Testis (tissue), 3 donors: ENCODE data around the gene PRDM10. TPM values are rescaled to one million over a fixed set of nuclear protein-coding genes. Genes with fewer than 3 reads are reported as not detected.

Experiments
- DNase-seq: peaks from one replicate; pipeline ENCODE4 v3.0.0-alpha.2; 2019
- H3K27ac ChIP-seq, 2 donors: fragments of 200-600 bp; sonication (generic); one replicate each; pipeline ENCODE4 v1.5.1; 2019
- H3K27me3 ChIP-seq: fragments of 200-600 bp; sonication (generic); one replicate; pipeline ENCODE4 v1.5.1; 2019
- H3K36me3 ChIP-seq: fragments of 200-600 bp; sonication (generic); one replicate; pipeline ENCODE4 v1.5.1; 2017; ENCODE audit warnings: low read depth; ENCODE audit errors: missing control alignments
- H3K4me1 ChIP-seq: fragments of 200-600 bp; sonication (generic); one replicate; pipeline ENCODE4 v1.5.1; 2019
- H3K4me3 ChIP-seq, 2 donors: fragments of 200-600 bp; sonication (generic); one replicate each; pipeline ENCODE4 v1.5.1; 2017 to 2019
- H3K9me3 ChIP-seq: fragments of 200-600 bp; sonication (generic); one replicate; pipeline ENCODE4 v1.5.1; 2017
- POLR2A ChIP-seq: fragments of 450-650 bp; IDR thresholded peaks from one replicate; pipeline ENCODE4 v1.6.1; 2017; ENCODE audit warnings: antibody characterized with exemption, mild to moderate bottlenecking, moderate library complexity
- WGBS, 2 donors: methylation state at CpG; one replicate each; pipeline ENCODE4 v1.1.5; 2018; 5-methylcytosine and 5-hydroxymethylcytosine counted together
- intact Hi-C: fragments of 100-400 bp; cut with DNase I; formaldehyde crosslinking; loops from one replicate; pipeline ENCODE4 v1.15.1; 2023; ENCODE audit warnings: low total_unique reads
- polyA plus RNA-seq: library from polyadenylated mRNA; stranded (reverse); fragments of 350-450 nt; fragmentation: Illumina TruSeq; extraction: RNeasy Lipid Tissue Mini Kit (QIAGEN cat#74804); gene quantifications from one replicate; pipeline ENCODE4 v1.2.3, GENCODE V29; 2014; ENCODE audit warnings: low read depth, low replicate concordance; ENCODE audit not compliant: insufficient read depth
- total RNA-seq, 2 donors: library from RNA; depleted of rRNA; stranded (reverse); fragments of >200 nt; gene quantifications; one replicate each; pipeline ENCODE4 v1.2.3, GENCODE V29; 2016
- TF ChIP-seq, protein P1 (sequence below), 3 experiments: fragments of 450-650 bp in 2 of 3; fragments of 200-600 bp in 1 of 3; sonication (generic) in 1 of 3; IDR thresholded peaks; one replicate each; pipeline ENCODE4 v1.5.1; 2016 to 2019; ENCODE audit warnings: antibody characterized with exemption in 3 of 3, mild to moderate bottlenecking in 2 of 3, moderate library complexity in 1 of 3

Gene PRDM10
- total and polyA plus RNA-seq, 3 donors from 2014 or later: 4.9 to 14.7 (median 9.2) TPM

DNA sequence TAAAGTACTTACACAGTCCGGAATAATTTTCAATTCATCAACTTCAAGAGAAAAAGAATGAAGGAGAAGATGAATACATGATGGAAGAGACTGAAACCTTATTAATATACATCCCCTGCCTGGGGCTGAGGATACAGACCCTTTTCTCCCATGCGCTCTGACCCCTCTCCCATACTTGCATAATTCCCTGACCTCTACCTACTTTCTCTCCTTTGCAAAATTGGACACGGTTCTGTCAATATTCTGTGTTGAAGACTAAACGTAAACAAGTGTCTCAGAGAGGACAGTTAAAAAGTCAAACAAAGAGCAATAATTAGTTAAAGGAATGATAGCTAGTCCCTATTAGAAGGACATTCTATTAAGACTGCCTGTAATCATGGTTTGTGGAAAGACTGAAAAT, 7.5 kb downstream of the PRDM10 start:
- Histone ChIP-seq H3K27ac (no peak overlapping the region), H3K36me3 (no peaks in the 10 kb centered on the region), H3K9me3 (no peaks in the 10 kb centered on the region), H3K4me3 (no peak overlapping the region), H3K27me3 (no peaks in the 10 kb centered on the region), H3K4me1 (peaks cover 6% of the 10 kb centered on the region)
- WGBS, 2 donors: 81 to 92% methylated on average over 4 of the region's 4 CpGs
- no peak for TF ChIP-seq POLR2A
- TF ChIP-seq, protein P1, sequence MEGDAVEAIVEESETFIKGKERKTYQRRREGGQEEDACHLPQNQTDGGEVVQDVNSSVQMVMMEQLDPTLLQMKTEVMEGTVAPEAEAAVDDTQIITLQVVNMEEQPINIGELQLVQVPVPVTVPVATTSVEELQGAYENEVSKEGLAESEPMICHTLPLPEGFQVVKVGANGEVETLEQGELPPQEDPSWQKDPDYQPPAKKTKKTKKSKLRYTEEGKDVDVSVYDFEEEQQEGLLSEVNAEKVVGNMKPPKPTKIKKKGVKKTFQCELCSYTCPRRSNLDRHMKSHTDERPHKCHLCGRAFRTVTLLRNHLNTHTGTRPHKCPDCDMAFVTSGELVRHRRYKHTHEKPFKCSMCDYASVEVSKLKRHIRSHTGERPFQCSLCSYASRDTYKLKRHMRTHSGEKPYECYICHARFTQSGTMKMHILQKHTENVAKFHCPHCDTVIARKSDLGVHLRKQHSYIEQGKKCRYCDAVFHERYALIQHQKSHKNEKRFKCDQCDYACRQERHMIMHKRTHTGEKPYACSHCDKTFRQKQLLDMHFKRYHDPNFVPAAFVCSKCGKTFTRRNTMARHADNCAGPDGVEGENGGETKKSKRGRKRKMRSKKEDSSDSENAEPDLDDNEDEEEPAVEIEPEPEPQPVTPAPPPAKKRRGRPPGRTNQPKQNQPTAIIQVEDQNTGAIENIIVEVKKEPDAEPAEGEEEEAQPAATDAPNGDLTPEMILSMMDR (IDR thresholded peaks at IDR 0.05): no peak
- intact Hi-C loops: no loop called here
- DNase-seq: no peak

DNA sequence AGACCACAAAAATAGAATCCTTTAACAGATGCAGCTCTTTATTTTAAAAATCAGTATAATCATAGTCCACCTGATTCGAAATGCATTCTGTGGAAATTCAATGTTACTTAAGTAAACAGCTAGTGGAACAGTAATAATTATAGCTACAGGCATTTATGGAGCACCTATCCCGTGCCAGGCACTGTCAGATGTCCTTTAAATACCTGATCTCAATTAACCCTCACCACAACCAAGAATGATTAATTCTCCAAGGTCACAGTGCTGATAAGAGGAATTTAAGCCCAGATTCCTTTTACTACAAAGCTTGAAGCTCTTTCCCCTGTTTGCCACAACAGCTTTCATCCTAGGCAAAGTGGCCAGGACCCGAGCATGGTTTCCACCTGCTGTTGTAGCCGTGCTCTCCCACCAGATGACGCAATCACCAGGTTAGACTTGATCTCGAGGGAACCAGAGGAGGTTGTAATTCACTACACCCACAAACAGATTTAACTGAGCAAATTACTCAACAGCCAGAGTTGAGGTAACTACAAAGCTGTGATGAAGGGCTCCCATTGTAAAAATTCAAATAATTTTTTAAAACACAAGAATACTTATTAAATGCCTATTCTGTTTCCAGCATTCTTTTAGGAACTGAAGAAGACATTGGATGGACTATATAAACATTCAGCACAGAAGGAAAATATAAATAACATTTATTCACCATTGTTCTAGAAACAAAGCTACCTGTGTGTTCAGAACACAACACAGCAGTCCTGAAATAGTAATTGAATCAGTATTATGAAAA, 10.3 kb downstream of the PRDM10 start:
- Histone ChIP-seq H3K27me3 (no peaks in the 10 kb centered on the region), H3K9me3 (no peaks in the 10 kb centered on the region), H3K36me3 (no peaks in the 10 kb centered on the region), H3K27ac (no peak overlapping the region), H3K4me3 (no peak overlapping the region), H3K4me1 (peaks cover 6% of the 10 kb centered on the region)
- DNase-seq: no peak
- 38 to 52% methylated on average over 6 of the region's 6 CpGs for WGBS, 2 donors
- TF ChIP-seq, protein P1 (IDR thresholded peaks at IDR 0.05): no peak
- no peak for TF ChIP-seq POLR2A
- intact Hi-C loops: no loop called here

DNA sequence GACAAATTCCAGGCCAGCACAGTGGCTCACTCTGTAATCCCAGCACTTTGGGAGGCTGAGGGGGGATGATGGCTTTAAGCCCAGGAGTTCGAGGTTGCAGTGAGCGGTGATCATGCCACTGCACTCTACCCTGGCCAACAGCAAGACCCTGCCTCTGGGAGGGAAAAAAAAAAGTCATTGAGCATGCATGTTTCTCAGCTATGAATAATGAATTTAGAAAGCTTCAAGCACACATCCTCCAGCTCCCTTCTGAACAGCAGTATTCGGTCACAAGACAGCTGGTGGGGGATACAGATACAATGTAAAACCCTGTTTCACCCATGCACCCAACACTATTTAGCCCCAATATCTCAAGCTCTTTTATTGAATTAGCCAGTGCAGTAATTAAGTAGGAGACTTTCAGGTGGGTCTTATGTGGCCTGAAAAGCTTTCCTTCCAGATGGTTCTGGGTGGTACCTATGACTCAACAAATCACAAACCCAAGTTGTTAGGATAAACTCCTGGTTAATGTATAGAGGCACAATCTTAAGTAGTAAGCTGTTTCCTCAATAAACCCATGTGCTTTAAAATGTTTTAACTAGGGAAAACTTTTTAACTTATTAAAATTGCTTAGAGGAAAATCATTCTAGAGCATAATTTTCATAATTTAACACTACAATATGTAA, 13.4 kb downstream of the PRDM10 start:
- TF ChIP-seq, protein P1 (IDR thresholded peaks at IDR 0.05): no peak
- Histone ChIP-seq H3K27ac (no peak overlapping the region), H3K4me3 (no peak overlapping the region), H3K4me1 (no peaks in the 10 kb centered on the region), H3K36me3 (no peaks in the 10 kb centered on the region), H3K9me3 (no peaks in the 10 kb centered on the region), H3K27me3 (no peaks in the 10 kb centered on the region)
- intact Hi-C loops: no loop called here
- DNase-seq: no peak
- 58 to 71% methylated on average over 3 of the region's 3 CpGs for WGBS, 2 donors

DNA sequence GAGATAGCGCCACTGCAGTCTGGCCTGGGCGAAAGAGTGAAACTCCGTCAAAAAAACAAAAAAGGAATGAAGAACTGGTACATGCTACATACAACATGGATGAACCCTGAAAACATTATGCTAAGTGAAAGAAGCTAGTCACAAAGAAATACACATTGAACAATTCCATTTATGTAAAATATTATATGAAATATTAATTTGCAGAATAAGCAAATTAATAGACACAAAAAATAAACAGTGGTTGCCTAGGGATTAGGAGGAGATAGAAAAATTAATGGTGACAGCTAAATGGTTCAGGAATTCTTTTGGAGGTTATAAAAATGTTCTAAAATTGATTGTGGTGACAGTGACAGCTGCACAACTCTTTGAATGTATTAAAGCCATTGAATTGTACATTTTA, 14.7 kb downstream of the PRDM10 start:
- Histone ChIP-seq H3K9me3 (no peaks in the 10 kb centered on the region), H3K4me1 (no peaks in the 10 kb centered on the region), H3K27me3 (no peaks in the 10 kb centered on the region), H3K4me3 (no peak overlapping the region), H3K27ac (no peak overlapping the region), H3K36me3 (no peaks in the 10 kb centered on the region)
- intact Hi-C loops: no loop called here
- TF ChIP-seq, protein P1 (IDR thresholded peaks at IDR 0.05): no peak
- no peak for TF ChIP-seq POLR2A
- WGBS, 2 donors: 97 to 98% methylated on average over 3 of the region's 3 CpGs
- DNase-seq: no peak
